Measurements from ENCODE around the gene WWOX.

DNA sequence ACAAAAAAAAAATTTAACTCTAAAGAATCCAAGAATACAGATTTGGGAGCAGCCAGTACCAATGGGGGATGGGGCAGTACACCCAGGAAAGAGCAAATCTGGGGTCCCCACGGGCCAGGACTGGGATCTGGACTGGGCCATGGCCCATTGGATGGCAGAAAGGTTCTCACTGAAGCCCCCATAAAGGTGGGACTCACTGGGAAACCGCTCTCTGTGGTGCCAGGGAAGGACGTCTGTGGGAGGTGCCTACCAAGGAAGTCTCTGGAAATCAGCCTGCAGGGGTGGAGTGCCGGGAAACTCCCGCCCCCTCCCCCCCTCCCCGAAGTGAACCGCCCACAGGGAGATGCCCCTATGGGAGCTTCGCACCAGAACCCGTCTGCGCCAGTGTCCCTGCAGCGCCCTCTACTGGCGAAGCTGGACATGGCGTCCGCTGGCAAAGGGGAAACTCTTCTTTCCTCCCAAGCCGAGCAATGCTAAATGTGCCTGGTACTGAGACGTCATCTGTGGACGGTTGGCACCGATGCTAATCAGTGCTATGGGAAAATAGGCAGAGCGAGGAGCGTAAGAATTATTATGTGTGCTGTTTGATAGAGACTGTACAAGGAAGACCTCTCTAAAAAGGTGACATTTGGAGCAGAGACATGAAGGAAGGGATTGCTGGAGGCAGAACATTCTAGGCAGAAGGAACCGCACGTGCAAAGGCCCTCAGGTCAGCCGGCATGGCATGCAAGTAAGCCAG lies 671.1 kb downstream of the WWOX start:
- TF ChIP-seq POLR2A (IDR thresholded peaks at IDR 0.05; ENCODE audit: low read length) (no peak), SREBF2 (IDR thresholded peaks at IDR 0.05) (no peak), CHD2 (IDR thresholded peaks at IDR 0.05; ENCODE audit: low read length, partially characterized antibody) (no peak), RAD21 (conservative IDR thresholded peaks at IDR 0.05 in 1 of 2, IDR thresholded peaks at IDR 0.05 in 1 of 2) (peak; percentile 25 to 32; a peak in 2 of 5 replicates)
- TF ChIP-seq, protein P1, sequence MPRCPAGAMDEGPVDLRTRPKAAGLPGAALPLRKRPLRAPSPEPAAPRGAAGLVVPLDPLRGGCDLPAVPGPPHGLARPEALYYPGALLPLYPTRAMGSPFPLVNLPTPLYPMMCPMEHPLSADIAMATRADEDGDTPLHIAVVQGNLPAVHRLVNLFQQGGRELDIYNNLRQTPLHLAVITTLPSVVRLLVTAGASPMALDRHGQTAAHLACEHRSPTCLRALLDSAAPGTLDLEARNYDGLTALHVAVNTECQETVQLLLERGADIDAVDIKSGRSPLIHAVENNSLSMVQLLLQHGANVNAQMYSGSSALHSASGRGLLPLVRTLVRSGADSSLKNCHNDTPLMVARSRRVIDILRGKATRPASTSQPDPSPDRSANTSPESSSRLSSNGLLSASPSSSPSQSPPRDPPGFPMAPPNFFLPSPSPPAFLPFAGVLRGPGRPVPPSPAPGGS (IDR thresholded peaks at IDR 0.05): no peak
- TF ChIP-seq, protein P2, sequence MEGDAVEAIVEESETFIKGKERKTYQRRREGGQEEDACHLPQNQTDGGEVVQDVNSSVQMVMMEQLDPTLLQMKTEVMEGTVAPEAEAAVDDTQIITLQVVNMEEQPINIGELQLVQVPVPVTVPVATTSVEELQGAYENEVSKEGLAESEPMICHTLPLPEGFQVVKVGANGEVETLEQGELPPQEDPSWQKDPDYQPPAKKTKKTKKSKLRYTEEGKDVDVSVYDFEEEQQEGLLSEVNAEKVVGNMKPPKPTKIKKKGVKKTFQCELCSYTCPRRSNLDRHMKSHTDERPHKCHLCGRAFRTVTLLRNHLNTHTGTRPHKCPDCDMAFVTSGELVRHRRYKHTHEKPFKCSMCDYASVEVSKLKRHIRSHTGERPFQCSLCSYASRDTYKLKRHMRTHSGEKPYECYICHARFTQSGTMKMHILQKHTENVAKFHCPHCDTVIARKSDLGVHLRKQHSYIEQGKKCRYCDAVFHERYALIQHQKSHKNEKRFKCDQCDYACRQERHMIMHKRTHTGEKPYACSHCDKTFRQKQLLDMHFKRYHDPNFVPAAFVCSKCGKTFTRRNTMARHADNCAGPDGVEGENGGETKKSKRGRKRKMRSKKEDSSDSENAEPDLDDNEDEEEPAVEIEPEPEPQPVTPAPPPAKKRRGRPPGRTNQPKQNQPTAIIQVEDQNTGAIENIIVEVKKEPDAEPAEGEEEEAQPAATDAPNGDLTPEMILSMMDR (IDR thresholded peaks at IDR 0.05): peak; percentile 37; the same call in 2 of the 3 replicates
